GM21825 (cell line): ENCODE data around the gene RPAP2.
A peak's percentile ranks its signal among the peaks of the same experiment; 100 is the strongest.
"Not testable (repeated sequence)": the region's sequence is repeated elsewhere in the genome, so short reads cannot be mapped to it uniquely, and the experiment has no call there.

Experiments used
- ATAC-seq: cut with Tn5 transposase; IDR thresholded peaks from one replicate; pipeline ENCODE4 v1.9.1; 2021; ENCODE audit warnings: mild to moderate bottlenecking, moderate library complexity; ENCODE audit not compliant: unreplicated experiment

RPAP2 gene

GRCh38 chr1:92298573-92299476, at the start of gene RPAP2, which contains the start of gene GLMN:
RPAP2 (plus strand) TSS chr1:92299059; CDS start chr1:92299074, 15 bp downstream.
GLMN (minus strand) TSS chr1:92298987; CDS start chr1:92297999, 988 bp downstream.
- peak; percentile 99 for ATAC-seq

- not testable (repeated sequence) for ATAC-seq
Measured at GRCh38 chr1:92254714-92255113, 44.1 kb upstream of the RPAP2 start.

- ATAC-seq = no peak
Measured at GRCh38 chr1:92259350-92259749, 39.5 kb upstream of the RPAP2 start.

- no peak for ATAC-seq
Measured at GRCh38 chr1:92262516-92262915, 36.3 kb upstream of the RPAP2 start.

DNA sequence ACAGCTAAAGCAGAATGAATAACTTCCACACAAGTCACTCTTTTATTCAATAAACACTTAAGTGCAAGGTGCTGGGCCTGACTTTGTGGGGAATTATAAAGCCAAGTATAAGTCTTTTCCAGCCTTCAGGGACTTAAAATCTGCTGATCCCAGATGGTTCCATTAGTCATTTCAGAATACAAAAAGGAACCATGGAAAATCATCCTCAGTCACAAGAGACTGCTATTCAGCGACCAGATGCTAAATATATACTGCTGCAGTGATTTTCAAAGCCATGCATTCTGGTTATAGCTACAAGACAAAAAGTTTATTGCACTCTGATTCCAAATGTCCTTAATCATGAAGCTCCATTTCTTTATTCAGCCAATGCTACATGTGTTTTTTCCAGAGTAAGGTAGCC, 25.8 kb upstream of the RPAP2 start:
- no peak for ATAC-seq

GRCh38 chr1:92274939-92275338, 23.9 kb upstream of the RPAP2 start:
- no peak for ATAC-seq

DNA sequence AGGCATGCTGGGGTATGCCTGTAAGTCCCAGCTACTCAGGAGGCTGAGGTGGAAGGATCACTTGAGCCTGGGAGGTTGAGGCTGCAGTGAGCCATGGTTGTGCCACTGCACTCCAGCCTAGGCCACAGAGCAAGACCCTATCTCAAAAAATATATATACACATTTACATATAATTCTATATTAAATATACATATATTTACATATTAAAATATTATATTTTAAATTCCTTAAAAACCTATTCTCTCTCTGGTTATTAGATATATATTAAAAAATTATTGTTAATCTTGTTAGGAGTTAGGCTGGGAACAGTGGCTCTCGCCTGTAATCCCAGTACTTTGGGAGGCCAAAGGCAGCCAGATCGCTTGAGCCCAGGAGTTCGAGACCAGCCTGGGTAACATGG, 22.8 kb upstream of the RPAP2 start:
- no peak for ATAC-seq

- no peak for ATAC-seq
Measured at GRCh38 chr1:92277105-92277723, 21.6 kb upstream of the RPAP2 start.

GRCh38 chr1:92279781-92280180, 19.1 kb upstream of the RPAP2 start:
- ATAC-seq = not testable (repeated sequence)

GRCh38 chr1:92281411-92281810, 17.4 kb upstream of the RPAP2 start:
- not testable (repeated sequence) for ATAC-seq

- ATAC-seq = peak; percentile 58
Measured at GRCh38 chr1:92291372-92291999, 7.4 kb upstream of the RPAP2 start.

GRCh38 chr1:92298213-92298572, 666 bp upstream of the RPAP2 start:
- no peak for ATAC-seq

GRCh38 chr1:92299477-92300150, 755 bp downstream of the RPAP2 start:
- no peak for ATAC-seq

GRCh38 chr1:92301021-92301420, 2.2 kb downstream of the RPAP2 start:
- no peak for ATAC-seq

- no peak for ATAC-seq
Measured at GRCh38 chr1:92306020-92306419, 7.2 kb downstream of the RPAP2 start.

DNA sequence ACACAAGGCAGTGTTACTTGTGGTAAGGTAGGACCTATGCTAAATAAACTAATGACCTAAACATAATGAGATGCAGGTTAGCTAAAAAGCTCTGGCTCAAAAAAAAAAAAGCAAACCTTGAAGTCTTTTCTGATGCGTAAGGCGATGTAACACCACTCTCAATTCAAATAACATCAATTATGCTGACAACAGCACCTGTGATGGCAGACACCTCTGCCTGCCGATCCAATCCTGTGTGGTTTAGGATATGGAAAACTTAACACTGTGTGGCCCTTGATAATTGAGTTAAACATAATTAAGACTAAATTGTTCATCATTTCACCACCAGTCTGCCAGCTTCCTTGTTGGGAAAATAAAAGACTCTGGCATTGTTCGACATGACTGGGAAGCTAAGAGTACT, 9.1 kb downstream of the RPAP2 start:
- no peak for ATAC-seq

DNA sequence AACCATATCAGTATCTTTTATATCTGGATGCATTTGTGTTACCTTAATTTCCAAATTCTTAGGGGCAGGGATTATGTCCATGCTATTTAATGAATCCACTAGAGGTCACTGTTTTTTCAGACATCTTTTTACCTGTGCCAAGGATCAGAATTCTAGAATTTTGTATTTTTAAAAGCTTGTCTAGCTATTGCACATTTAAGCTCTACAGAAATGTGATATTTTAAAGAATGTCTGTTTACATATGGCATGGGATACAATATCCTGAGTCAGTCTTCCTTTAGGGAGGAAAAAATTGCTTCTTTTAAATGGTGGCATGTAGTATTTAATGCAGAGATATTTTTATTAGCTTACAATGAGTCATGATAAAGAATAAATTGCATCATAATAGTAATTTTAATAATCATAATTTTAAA, 11.3 kb downstream of the RPAP2 start:
- no peak for ATAC-seq

DNA sequence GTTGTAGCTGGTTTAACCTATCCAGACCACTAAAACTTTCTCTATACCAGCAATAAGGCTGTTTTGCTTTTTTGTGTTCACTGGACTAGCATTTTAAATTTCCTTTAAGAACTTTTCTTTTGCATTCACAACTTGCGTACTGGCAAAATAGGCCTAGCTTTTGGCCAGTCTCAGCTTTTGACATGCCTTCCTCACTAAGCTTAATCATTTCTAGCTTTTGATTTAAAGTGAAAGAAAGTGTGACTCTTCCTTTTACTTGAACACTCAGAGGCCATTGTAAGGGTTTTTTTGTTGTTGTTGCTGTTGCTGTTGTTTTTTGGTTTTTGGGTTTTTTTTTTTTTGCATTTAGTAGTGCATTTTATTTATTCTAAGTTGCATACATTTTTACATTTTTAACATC, 15.2 kb downstream of the RPAP2 start:
- no peak for ATAC-seq

DNA sequence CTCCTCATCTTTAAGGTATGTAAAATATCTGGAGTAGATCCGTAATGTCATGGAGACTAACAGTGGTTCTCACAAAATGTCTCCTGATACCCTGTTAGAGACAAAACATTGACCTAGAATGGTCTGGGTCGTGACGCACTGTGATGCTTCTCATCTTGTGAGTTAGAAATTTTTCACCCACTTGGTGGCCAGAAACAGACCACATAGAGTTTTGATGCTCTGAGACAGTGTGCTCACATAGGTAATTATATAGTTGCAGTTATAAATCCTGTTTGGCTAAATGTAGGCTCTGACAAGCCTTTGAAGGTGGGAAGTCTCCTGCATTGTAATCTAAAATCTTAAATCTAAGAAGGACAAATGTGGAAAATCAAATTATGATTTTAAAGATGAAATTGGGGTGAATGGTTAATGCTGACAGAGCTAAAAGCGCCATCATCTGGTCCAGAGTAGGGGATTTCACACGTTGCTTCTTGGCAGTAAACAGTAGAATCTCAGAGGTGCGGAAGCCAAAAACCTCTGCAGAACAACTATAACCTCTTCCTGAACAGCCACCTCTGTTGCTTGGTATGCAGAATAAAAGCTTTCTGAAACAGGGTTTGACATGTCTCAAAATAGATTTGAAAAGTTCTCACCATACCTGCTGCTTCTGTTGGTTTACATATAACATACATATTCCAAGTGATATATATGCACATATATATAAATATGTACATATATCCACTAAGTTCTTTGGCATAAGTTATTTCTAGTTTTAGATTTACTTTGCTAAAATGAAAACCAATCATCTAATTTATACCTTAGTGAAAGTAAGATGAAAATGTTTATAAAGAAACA, 17.1 kb downstream of the RPAP2 start:
- ATAC-seq = no peak

GRCh38 chr1:92317836-92318493, 19.1 kb downstream of the RPAP2 start:
- ATAC-seq = no peak
